Measurements from ENCODE around the gene EPHB1.

The EPHB1 gene

GRCh38 chr3:135214400-135214799 lies 419.3 kb downstream of the EPHB1 start:
- H3K27me3 ChIP-seq (ENCODE audit: insufficient read depth, low read length), result no peaks in the 10 kb centered on the region
- no peaks in the 10 kb centered on the region for H3K36me3 ChIP-seq (ENCODE audit: insufficient read depth, low read length)
- TF ChIP-seq EZH2 (IDR thresholded peaks at IDR 0.05; ENCODE audit: borderline replicate concordance, low read length) (no peak), CTCF (IDR thresholded peaks at IDR 0.05; ENCODE audit: low read length) (no peak)
- no peaks in the 10 kb centered on the region for H4K20me1 ChIP-seq (ENCODE audit: insufficient read depth, low read length)
- no peaks in the 10 kb centered on the region for H3K79me2 ChIP-seq (ENCODE audit: insufficient read depth, low read length)
- H2AFZ ChIP-seq (ENCODE audit: low read length), result no peak overlapping the region
- H3K27ac ChIP-seq (ENCODE audit: low read depth, low read length, poor library complexity, severe bottlenecking), result no peak overlapping the region
- no peaks in the 10 kb centered on the region for H3K4me1 ChIP-seq (ENCODE audit: insufficient read depth, low read length, severe bottlenecking)
- no peak overlapping the region for H3K4me3 ChIP-seq (ENCODE audit: low read depth, low read length, poor library complexity, severe bottlenecking)
- H3K9ac ChIP-seq (ENCODE audit: low read length), result no peak overlapping the region
- H3K9me3 ChIP-seq (ENCODE audit: low read length), result no peaks in the 10 kb centered on the region
- H3K9me2 ChIP-seq (ENCODE audit: low read depth, low read length), result no peaks in the 10 kb centered on the region
- no peaks in the 10 kb centered on the region for H3F3A ChIP-seq (ENCODE audit: insufficient read depth, low read length)
- no peak overlapping the region for H3K4me2 ChIP-seq (ENCODE audit: low read length)

DNA sequence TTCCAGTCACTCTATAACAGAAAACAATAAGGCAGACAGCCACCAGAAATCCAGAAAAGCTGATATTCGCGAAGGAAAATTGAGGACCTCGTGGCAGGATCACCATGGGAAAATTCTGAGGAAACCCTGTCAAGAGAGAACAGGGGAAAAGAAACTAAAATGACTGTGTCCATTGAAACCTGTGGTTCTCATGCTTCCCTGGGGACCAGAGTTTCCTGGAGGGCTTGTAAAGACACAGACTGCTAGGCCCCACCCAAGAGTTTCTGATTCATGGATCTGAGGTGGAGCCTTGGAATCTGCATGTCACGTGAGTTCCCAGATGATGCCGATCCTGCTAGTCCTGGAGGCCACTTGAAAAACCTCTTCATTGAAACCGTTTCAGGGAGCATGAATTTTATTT lies 420.5 kb downstream of the EPHB1 start:
- Histone ChIP-seq H3K4me3 (ENCODE audit: low read depth, low read length, poor library complexity, severe bottlenecking) (no peak overlapping the region), H3K9me3 (ENCODE audit: low read length) (no peaks in the 10 kb centered on the region), H3K4me1 (ENCODE audit: insufficient read depth, low read length, severe bottlenecking) (no peaks in the 10 kb centered on the region), H3K9me2 (ENCODE audit: low read depth, low read length) (no peaks in the 10 kb centered on the region), H3K4me2 (ENCODE audit: low read length) (no peak overlapping the region), H3K36me3 (ENCODE audit: insufficient read depth, low read length) (no peaks in the 10 kb centered on the region), H3K79me2 (ENCODE audit: insufficient read depth, low read length) (no peaks in the 10 kb centered on the region), H2AFZ (ENCODE audit: low read length) (no peak overlapping the region), H3F3A (ENCODE audit: insufficient read depth, low read length) (no peaks in the 10 kb centered on the region), H4K20me1 (ENCODE audit: insufficient read depth, low read length) (no peaks in the 10 kb centered on the region), H3K27ac (ENCODE audit: low read depth, low read length, poor library complexity, severe bottlenecking) (no peak overlapping the region), H3K9ac (ENCODE audit: low read length) (no peak overlapping the region), H3K27me3 (ENCODE audit: insufficient read depth, low read length) (no peaks in the 10 kb centered on the region)
- TF ChIP-seq EZH2 (IDR thresholded peaks at IDR 0.05; ENCODE audit: borderline replicate concordance, low read length), result no peak
- TF ChIP-seq CTCF (IDR thresholded peaks at IDR 0.05; ENCODE audit: low read length), result no peak

DNA sequence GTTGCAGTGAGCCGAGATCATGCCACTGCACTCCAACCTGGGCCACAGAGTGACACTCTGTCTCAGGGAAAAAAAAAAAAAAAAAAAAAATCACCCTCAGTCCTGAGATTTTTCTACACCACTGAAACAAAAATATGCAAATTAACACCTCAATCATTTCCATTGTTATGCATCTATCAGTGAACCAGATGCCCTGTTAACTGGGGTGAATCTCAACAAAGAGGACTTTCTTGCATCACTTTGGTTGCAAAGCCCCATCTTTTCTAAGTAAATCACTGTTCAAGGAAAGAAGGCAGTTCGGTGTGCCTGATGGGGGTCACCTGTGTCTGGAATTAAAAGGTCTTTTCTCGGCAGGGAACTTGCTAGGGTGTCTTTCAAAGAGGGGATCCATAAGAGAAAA lies 421.6 kb downstream of the EPHB1 start:
- no peaks in the 10 kb centered on the region for H3K27me3 ChIP-seq (ENCODE audit: insufficient read depth, low read length)
- H4K20me1 ChIP-seq (ENCODE audit: insufficient read depth, low read length), result no peaks in the 10 kb centered on the region
- no peak overlapping the region for H3K27ac ChIP-seq (ENCODE audit: low read depth, low read length, poor library complexity, severe bottlenecking)
- no peak overlapping the region for H2AFZ ChIP-seq (ENCODE audit: low read length)
- H3F3A ChIP-seq (ENCODE audit: insufficient read depth, low read length), result no peaks in the 10 kb centered on the region
- no peaks in the 10 kb centered on the region for H3K9me3 ChIP-seq (ENCODE audit: low read length)
- no peak overlapping the region for H3K9ac ChIP-seq (ENCODE audit: low read length)
- H3K4me1 ChIP-seq (ENCODE audit: insufficient read depth, low read length, severe bottlenecking), result no peaks in the 10 kb centered on the region
- no peak overlapping the region for H3K4me3 ChIP-seq (ENCODE audit: low read depth, low read length, poor library complexity, severe bottlenecking)
- TF ChIP-seq CTCF (IDR thresholded peaks at IDR 0.05; ENCODE audit: low read length), result no peak
- no peak for TF ChIP-seq EZH2 (IDR thresholded peaks at IDR 0.05; ENCODE audit: borderline replicate concordance, low read length)
- H3K79me2 ChIP-seq (ENCODE audit: insufficient read depth, low read length), result no peaks in the 10 kb centered on the region
- no peaks in the 10 kb centered on the region for H3K9me2 ChIP-seq (ENCODE audit: low read depth, low read length)
- H3K4me2 ChIP-seq (ENCODE audit: low read length), result no peak overlapping the region
- H3K36me3 ChIP-seq (ENCODE audit: insufficient read depth, low read length), result no peaks in the 10 kb centered on the region
